Measurements from ENCODE around the gene DCAF4L1.

DNA sequence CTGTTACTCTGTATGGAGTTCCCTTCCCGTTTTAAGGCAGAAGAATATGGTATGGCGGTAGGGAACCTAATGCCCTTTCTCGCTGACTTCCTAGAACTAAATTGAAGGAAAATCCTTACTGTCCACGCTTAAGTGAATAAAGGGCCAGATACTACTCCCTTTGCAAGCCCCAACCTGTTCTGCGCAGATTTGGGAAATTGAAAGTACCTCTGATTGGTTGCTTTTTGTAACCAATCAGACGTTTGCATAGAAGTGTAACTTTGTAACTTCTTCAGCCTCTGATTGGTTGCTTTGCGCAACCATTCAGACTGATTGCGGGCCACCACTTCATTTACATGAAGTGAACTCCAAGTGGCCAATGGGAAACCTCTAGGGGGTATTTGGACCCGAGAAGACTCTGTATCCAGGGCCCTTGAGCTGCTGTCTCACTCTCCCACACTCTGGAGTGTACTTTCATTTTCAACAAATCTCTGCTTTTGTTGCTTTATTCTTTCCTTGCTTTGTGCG is 47.5 kb upstream of the DCAF4L1 start:
- TF ChIP-seq, protein P1, sequence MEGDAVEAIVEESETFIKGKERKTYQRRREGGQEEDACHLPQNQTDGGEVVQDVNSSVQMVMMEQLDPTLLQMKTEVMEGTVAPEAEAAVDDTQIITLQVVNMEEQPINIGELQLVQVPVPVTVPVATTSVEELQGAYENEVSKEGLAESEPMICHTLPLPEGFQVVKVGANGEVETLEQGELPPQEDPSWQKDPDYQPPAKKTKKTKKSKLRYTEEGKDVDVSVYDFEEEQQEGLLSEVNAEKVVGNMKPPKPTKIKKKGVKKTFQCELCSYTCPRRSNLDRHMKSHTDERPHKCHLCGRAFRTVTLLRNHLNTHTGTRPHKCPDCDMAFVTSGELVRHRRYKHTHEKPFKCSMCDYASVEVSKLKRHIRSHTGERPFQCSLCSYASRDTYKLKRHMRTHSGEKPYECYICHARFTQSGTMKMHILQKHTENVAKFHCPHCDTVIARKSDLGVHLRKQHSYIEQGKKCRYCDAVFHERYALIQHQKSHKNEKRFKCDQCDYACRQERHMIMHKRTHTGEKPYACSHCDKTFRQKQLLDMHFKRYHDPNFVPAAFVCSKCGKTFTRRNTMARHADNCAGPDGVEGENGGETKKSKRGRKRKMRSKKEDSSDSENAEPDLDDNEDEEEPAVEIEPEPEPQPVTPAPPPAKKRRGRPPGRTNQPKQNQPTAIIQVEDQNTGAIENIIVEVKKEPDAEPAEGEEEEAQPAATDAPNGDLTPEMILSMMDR (IDR thresholded peaks at IDR 0.05; ENCODE audit: insufficient read depth, low read length): no peak
- TF ChIP-seq POLR2AphosphoS5 (IDR thresholded peaks at IDR 0.05; ENCODE audit: low read depth): no peak; the same call in 1 of the 2 replicates
- TF ChIP-seq, protein P2, sequence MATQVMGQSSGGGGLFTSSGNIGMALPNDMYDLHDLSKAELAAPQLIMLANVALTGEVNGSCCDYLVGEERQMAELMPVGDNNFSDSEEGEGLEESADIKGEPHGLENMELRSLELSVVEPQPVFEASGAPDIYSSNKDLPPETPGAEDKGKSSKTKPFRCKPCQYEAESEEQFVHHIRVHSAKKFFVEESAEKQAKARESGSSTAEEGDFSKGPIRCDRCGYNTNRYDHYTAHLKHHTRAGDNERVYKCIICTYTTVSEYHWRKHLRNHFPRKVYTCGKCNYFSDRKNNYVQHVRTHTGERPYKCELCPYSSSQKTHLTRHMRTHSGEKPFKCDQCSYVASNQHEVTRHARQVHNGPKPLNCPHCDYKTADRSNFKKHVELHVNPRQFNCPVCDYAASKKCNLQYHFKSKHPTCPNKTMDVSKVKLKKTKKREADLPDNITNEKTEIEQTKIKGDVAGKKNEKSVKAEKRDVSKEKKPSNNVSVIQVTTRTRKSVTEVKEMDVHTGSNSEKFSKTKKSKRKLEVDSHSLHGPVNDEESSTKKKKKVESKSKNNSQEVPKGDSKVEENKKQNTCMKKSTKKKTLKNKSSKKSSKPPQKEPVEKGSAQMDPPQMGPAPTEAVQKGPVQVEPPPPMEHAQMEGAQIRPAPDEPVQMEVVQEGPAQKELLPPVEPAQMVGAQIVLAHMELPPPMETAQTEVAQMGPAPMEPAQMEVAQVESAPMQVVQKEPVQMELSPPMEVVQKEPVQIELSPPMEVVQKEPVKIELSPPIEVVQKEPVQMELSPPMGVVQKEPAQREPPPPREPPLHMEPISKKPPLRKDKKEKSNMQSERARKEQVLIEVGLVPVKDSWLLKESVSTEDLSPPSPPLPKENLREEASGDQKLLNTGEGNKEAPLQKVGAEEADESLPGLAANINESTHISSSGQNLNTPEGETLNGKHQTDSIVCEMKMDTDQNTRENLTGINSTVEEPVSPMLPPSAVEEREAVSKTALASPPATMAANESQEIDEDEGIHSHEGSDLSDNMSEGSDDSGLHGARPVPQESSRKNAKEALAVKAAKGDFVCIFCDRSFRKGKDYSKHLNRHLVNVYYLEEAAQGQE (IDR thresholded peaks at IDR 0.05; ENCODE audit: insufficient replicate concordance, low read depth): peak; percentile 19
- TF ChIP-seq SPI1 (IDR thresholded peaks at IDR 0.05; ENCODE audit: borderline replicate concordance, low read depth): no peak
- no peak for TF ChIP-seq GABPA (IDR thresholded peaks at IDR 0.05; ENCODE audit: low read depth)
